ENCODE results near the gene AUP1. TPM values are rescaled to one million over a fixed set of nuclear protein-coding genes. Genes with fewer than 3 reads are reported as not detected.

AUP1 gene
- total and polyA plus RNA-seq, 9 of the 15 experiments (the other 6 are each of a cell fraction or from before 2014, with no cell fraction given), result 70.7 to 245 (median 165) TPM

DNA sequence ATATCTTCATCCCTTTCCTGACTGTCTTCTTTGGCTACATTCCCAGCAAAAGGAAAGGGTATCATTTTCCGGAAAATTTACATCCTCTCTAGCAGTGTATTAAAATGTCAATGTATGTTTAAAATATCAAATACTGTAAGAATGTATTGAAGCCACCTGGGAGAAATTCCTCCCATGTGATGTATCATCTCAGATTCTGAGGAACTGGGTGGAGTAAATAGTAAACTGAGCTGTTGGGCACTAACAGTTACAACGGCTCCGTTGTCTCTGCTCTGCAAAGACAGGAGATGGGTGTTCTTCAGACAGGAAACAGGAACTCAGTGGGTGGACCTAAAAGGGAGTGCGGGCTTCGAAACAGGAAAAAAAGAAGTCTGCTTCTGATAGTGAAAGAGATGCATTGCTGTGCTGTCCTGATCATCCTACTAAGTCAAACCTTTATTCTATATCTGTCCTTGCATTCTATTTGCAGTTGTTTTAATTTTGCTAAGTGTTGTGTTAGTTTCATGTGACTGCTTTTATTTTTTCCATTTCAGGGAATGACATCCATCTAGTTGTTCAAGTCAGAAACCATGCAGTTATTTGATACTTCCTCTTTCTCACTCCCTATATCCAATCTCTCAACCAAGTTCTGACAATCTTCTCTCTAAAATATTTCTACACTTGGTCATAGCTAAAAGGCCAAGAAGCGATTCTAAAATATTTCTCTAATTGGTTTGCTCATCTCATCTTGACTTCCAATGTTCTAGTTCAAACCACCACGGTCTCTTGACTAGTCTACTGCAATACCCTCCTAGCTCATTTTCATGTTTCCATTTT lies 44.4 kb upstream of the AUP1 start (continued):
- TF ChIP-seq, protein P1, sequence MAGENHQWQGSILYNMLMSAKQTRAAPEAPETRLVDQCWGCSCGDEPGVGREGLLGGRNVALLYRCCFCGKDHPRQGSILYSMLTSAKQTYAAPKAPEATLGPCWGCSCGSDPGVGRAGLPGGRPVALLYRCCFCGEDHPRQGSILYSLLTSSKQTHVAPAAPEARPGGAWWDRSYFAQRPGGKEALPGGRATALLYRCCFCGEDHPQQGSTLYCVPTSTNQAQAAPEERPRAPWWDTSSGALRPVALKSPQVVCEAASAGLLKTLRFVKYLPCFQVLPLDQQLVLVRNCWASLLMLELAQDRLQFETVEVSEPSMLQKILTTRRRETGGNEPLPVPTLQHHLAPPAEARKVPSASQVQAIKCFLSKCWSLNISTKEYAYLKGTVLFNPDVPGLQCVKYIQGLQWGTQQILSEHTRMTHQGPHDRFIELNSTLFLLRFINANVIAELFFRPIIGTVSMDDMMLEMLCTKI (IDR thresholded peaks at IDR 0.05; ENCODE audit: partially characterized antibody), result no peak
- TF ChIP-seq, protein P2, sequence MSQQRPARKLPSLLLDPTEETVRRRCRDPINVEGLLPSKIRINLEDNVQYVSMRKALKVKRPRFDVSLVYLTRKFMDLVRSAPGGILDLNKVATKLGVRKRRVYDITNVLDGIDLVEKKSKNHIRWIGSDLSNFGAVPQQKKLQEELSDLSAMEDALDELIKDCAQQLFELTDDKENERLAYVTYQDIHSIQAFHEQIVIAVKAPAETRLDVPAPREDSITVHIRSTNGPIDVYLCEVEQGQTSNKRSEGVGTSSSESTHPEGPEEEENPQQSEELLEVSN (IDR thresholded peaks at IDR 0.05; ENCODE audit: borderline replicate concordance in 1 of 2, extremely low read depth in 1 of 2, insufficient read depth in 1 of 2, insufficient read length in 1 of 2, low read depth in 1 of 2, low read length in 1 of 2, poor library complexity in 1 of 2, severe bottlenecking in 1 of 2), result peak in 1 of 2 experiments; percentile 9
- TF ChIP-seq TSC22D4 (tag; IDR thresholded peaks at IDR 0.05) (no peak), NR2C1 (IDR thresholded peaks at IDR 0.05) (no peak), NR2C1 (tag; IDR thresholded peaks at IDR 0.05) (0 out of 2 replicates have a peak, but pooled peaks have one; percentile 18), PURB (CRISPR knock-in tag; IDR thresholded peaks at IDR 0.05; ENCODE audit: low read depth) (no peak), ARID1B (IDR thresholded peaks at IDR 0.05) (peak; percentile 20; the same call in 1 of the 2 replicates), ILK (tag; IDR thresholded peaks at IDR 0.05; ENCODE audit: borderline replicate concordance, low read depth) (no peak), ZNF175 (CRISPR knock-in tag; IDR thresholded peaks at IDR 0.05; ENCODE audit: low read depth) (0 out of 2 replicates have a peak, but pooled peaks have one; percentile 69), SNAPC5 (CRISPR knock-in tag; IDR thresholded peaks at IDR 0.05) (no peak), DPF2 (IDR thresholded peaks at IDR 0.05) (0 out of 2 replicates have a peak, but pooled peaks have one; percentile 27), CBX3 (IDR thresholded peaks at IDR 0.05; ENCODE audit: borderline replicate concordance in 1 of 2, low read length in 2 of 2) (0 out of 3 replicates have a peak, but pooled peaks of 1 of the 2 experiments have one; percentile 40), ATF1 (CRISPR knock-in tag; IDR thresholded peaks at IDR 0.05) (no peak), ATF1 (tag; IDR thresholded peaks at IDR 0.05) (no peak), COPS2 (conservative IDR thresholded peaks at IDR 0.05) (no peak), SMARCA4 (IDR thresholded peaks at IDR 0.05) (peak; percentile 44; the same call in 1 of the 2 replicates), SMAD4 (CRISPR knock-in tag; conservative IDR thresholded peaks at IDR 0.05) (peak; percentile 35), PHF8 (IDR thresholded peaks at IDR 0.05; ENCODE audit: borderline replicate concordance, low read length) (peak; percentile 27; the same call in 1 of the 2 replicates)
- TF ChIP-seq, protein P3, sequence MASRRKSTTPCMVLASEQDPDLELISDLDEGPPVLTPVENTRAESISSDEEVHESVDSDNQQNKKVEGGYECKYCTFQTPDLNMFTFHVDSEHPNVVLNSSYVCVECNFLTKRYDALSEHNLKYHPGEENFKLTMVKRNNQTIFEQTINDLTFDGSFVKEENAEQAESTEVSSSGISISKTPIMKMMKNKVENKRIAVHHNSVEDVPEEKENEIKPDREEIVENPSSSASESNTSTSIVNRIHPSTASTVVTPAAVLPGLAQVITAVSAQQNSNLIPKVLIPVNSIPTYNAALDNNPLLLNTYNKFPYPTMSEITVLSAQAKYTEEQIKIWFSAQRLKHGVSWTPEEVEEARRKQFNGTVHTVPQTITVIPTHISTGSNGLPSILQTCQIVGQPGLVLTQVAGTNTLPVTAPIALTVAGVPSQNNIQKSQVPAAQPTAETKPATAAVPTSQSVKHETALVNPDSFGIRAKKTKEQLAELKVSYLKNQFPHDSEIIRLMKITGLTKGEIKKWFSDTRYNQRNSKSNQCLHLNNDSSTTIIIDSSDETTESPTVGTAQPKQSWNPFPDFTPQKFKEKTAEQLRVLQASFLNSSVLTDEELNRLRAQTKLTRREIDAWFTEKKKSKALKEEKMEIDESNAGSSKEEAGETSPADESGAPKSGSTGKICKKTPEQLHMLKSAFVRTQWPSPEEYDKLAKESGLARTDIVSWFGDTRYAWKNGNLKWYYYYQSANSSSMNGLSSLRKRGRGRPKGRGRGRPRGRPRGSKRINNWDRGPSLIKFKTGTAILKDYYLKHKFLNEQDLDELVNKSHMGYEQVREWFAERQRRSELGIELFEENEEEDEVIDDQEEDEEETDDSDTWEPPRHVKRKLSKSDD (conservative IDR thresholded peaks at IDR 0.05; ENCODE audit: low read length), result no peak

Measured in K562 (cell line).